GM10847 (cell line): ENCODE data around the gene MRTFB.

Experiments used
- POLR2A ChIP-seq: IDR thresholded peaks from 2 replicates; pipeline ENCODE4 v1.6.1; 2011; ENCODE audit not compliant: insufficient read length; ENCODE audit errors: extremely low read depth

MRTFB gene

GRCh38 chr16:14111713-14112538 lies 40.8 kb downstream of the MRTFB start:
- TF ChIP-seq POLR2A = no peak

GRCh38 chr16:14112539-14112856 lies 41.4 kb downstream of the MRTFB start:
- TF ChIP-seq POLR2A = no peak

GRCh38 chr16:14113344-14113743 lies 42.2 kb downstream of the MRTFB start:
- no peak for TF ChIP-seq POLR2A

- no peak for TF ChIP-seq POLR2A
These were observed 45.9 kb downstream of the MRTFB start for GRCh38 chr16:14117051-14117450.

GRCh38 chr16:14119799-14120198 lies 48.7 kb downstream of the MRTFB start:
- no peak for TF ChIP-seq POLR2A

GRCh38 chr16:14120335-14120734 lies 49.2 kb downstream of the MRTFB start:
- no peak for TF ChIP-seq POLR2A

GRCh38 chr16:14121142-14121541 lies 50.0 kb downstream of the MRTFB start:
- no peak for TF ChIP-seq POLR2A

GRCh38 chr16:14121872-14122271 lies 50.8 kb downstream of the MRTFB start:
- TF ChIP-seq POLR2A = no peak

- TF ChIP-seq POLR2A = no peak
These were observed 54.0 kb downstream of the MRTFB start for GRCh38 chr16:14125000-14125681.

GRCh38 chr16:14125708-14126107 lies 54.6 kb downstream of the MRTFB start:
- no peak for TF ChIP-seq POLR2A

- TF ChIP-seq POLR2A = no peak
These were observed 57.0 kb downstream of the MRTFB start for GRCh38 chr16:14128097-14128496.

- TF ChIP-seq POLR2A = no peak
These were observed 58.4 kb downstream of the MRTFB start for GRCh38 chr16:14129502-14129901.

- no peak for TF ChIP-seq POLR2A
These were observed 60.9 kb downstream of the MRTFB start for GRCh38 chr16:14131774-14132695.

GRCh38 chr16:14132696-14133048 lies 61.6 kb downstream of the MRTFB start:
- no peak for TF ChIP-seq POLR2A

GRCh38 chr16:14133907-14134306 lies 62.8 kb downstream of the MRTFB start:
- TF ChIP-seq POLR2A = no peak

GRCh38 chr16:14135704-14136103 lies 64.6 kb downstream of the MRTFB start:
- no peak for TF ChIP-seq POLR2A
